Progenitor cell of endocrine pancreas (in vitro differentiated cells): ENCODE measurements around the gene BABAM1. TPM values are rescaled to one million over a fixed set of nuclear protein-coding genes. Genes with fewer than 3 reads are reported as not detected.

Experiments
- DNase-seq: peaks from one replicate; pipeline ENCODE4 v3.0.0; 2021; ENCODE audit warnings: low spot score; ENCODE audit not compliant: unreplicated experiment
- H3K27ac Mint-ChIP-seq: 2 replicates; pipeline ENCODE4 v1.8.0; 2021; ENCODE audit warnings: mild to moderate bottlenecking, moderate library complexity, mixed read lengths
- H3K27me3 Mint-ChIP-seq: 2 replicates; pipeline ENCODE4 v1.8.0; 2021; ENCODE audit warnings: mixed read lengths
- H3K36me3 Mint-ChIP-seq: 2 replicates; pipeline ENCODE4 v1.8.0; 2022; ENCODE audit warnings: mixed read lengths; ENCODE audit not compliant: insufficient read depth
- H3K4me1 Mint-ChIP-seq: 2 replicates; pipeline ENCODE4 v1.8.0; 2021; ENCODE audit warnings: low read depth, mixed read lengths
- H3K4me3 Mint-ChIP-seq: 2 replicates; pipeline ENCODE4 v1.8.0; 2021; ENCODE audit warnings: low read depth, mild to moderate bottlenecking, moderate library complexity, mixed read lengths
- H3K9me3 Mint-ChIP-seq: 2 replicates; pipeline ENCODE4 v1.8.0; 2021; ENCODE audit warnings: low read depth, mixed read lengths
- total RNA-seq: library from RNA; stranded (reverse); gene quantifications from 2 replicates; pipeline ENCODE4 v1.2.1, GENCODE V29; 2021
- TF ChIP-seq, protein P1 (sequence below): fragments of 200-600 bp; sonication (generic); IDR thresholded peaks from one replicate; pipeline ENCODE4 v1.5.0; 2021; ENCODE audit warnings: antibody characterized with exemption, mild to moderate bottlenecking; ENCODE audit not compliant: unreplicated experiment

Gene BABAM1
- total RNA-seq, 1 donor from 2014 or later, result 113 TPM

GRCh38 chr19:17226002-17226933 is 41.0 kb upstream of the BABAM1 start, which contains the start of gene OCEL1:
TSS of gene OCEL1 (plus strand) at chr19:17226226. CDS start at chr19:17226248, 22 bp downstream.
- H3K27ac Mint-ChIP-seq, result peak within 1 kb of the TSS; percentile 95
- TF ChIP-seq, protein P1, sequence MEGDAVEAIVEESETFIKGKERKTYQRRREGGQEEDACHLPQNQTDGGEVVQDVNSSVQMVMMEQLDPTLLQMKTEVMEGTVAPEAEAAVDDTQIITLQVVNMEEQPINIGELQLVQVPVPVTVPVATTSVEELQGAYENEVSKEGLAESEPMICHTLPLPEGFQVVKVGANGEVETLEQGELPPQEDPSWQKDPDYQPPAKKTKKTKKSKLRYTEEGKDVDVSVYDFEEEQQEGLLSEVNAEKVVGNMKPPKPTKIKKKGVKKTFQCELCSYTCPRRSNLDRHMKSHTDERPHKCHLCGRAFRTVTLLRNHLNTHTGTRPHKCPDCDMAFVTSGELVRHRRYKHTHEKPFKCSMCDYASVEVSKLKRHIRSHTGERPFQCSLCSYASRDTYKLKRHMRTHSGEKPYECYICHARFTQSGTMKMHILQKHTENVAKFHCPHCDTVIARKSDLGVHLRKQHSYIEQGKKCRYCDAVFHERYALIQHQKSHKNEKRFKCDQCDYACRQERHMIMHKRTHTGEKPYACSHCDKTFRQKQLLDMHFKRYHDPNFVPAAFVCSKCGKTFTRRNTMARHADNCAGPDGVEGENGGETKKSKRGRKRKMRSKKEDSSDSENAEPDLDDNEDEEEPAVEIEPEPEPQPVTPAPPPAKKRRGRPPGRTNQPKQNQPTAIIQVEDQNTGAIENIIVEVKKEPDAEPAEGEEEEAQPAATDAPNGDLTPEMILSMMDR, result no peak

GRCh38 chr19:17227798-17228367 is 39.4 kb upstream of the BABAM1 start:
- H3K27me3 Mint-ChIP-seq, result no peaks in the 10 kb centered on the region
- H3K27ac Mint-ChIP-seq, result no peak overlapping the region
- DNase-seq, result no peak
- TF ChIP-seq, protein P1, result no peak
- peaks cover 11% of the 10 kb centered on the region for H3K36me3 Mint-ChIP-seq
- H3K4me3 Mint-ChIP-seq, result no peak overlapping the region
- H3K9me3 Mint-ChIP-seq, result no peaks in the 10 kb centered on the region
- H3K4me1 Mint-ChIP-seq, result peaks cover 2% of the 10 kb centered on the region

More at GRCh38 chr19:17226002-17226933, 41.0 kb upstream of the BABAM1 start, which contains the start of gene OCEL1:
- peaks cover 2% of the 10 kb centered on the region for H3K4me1 Mint-ChIP-seq
- H3K9me3 Mint-ChIP-seq, result no peaks in the 10 kb centered on the region
- peak; percentile 95 for DNase-seq
- H3K4me3 Mint-ChIP-seq, result peak within 1 kb of the TSS; percentile 80
- peaks cover 5% of the 10 kb centered on the region for H3K36me3 Mint-ChIP-seq
- H3K27me3 Mint-ChIP-seq, result no peaks in the 10 kb centered on the region

DNA sequence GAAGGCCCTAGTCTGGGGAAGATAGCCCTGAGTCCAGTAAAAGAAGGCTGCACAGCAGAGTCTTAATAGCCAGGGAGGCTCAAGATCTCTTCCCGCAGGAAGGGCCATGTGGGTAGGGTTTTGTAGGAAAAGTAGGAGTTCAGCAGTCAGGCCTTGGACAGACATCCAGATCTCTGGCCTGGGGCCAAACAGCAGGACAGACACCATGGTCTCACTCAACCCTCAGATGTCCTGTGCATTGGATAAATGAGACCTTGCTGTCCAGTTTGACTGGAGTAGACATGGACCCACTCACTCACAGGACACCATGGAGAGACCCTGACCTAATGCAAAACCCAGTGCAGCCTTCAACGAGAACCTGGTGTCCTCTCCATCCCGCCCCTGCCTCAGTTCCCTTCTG is 37.4 kb upstream of the BABAM1 start:
- H3K9me3 Mint-ChIP-seq, result no peaks in the 10 kb centered on the region
- H3K4me3 Mint-ChIP-seq, result no peak overlapping the region
- H3K4me1 Mint-ChIP-seq, result peaks cover 2% of the 10 kb centered on the region
- H3K27ac Mint-ChIP-seq, result no peak overlapping the region
- H3K36me3 Mint-ChIP-seq, result peaks cover 18% of the 10 kb centered on the region
- no peak for DNase-seq
- TF ChIP-seq, protein P1, result no peak
- H3K27me3 Mint-ChIP-seq, result no peaks in the 10 kb centered on the region

GRCh38 chr19:17232258-17232657 is 35.0 kb upstream of the BABAM1 start:
- DNase-seq, result no peak
- Mint-ChIP-seq H3K9me3 (no peaks in the 10 kb centered on the region), H3K4me1 (peaks cover 5% of the 10 kb centered on the region), H3K27me3 (no peaks in the 10 kb centered on the region), H3K4me3 (no peak overlapping the region), H3K27ac (no peak overlapping the region), H3K36me3 (peaks cover 18% of the 10 kb centered on the region)
- TF ChIP-seq, protein P1, result no peak

DNA sequence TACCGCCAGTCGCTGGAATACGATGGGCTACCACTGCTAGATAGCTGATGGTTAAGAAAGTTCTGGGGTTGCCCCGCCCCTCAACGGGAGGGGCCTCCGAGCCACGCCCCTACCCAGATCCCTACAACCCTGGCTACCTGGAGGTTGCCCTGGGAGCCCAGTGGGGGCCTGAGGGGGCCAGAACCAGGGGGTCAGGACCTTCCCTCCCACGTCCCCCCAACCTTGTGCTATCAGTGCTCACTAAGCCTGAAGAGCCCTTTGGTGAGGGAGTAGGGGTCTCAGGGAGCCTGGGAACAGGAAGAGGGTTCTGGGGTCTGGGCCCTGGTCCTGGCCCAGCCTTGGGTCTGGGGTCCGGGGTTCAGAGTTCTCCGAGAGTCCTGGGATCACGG is 32.3 kb upstream of the BABAM1 start:
- Mint-ChIP-seq H3K4me3 (no peak overlapping the region), H3K4me1 (peaks cover 21% of the 10 kb centered on the region), H3K36me3 (peaks cover 27% of the 10 kb centered on the region), H3K9me3 (no peaks in the 10 kb centered on the region), H3K27ac (no peak overlapping the region), H3K27me3 (no peaks in the 10 kb centered on the region)
- TF ChIP-seq, protein P1, result no peak
- DNase-seq, result no peak
